Endometrial microvascular endothelial cells (primary cell): Measurements from ENCODE around the gene TMPRSS9. TPM values are rescaled to one million over a fixed set of nuclear protein-coding genes. Genes with fewer than 3 reads are reported as not detected.
"Not testable (repeated sequence)": the region's sequence is repeated elsewhere in the genome, so short reads cannot be mapped to it uniquely, and the experiment has no call there.

ENCODE experiments used
- in situ Hi-C: cut with HindIII; loops from 2 replicates; pipeline ENCODE4 v1.10.0; 2017; ENCODE audit warnings: low sequenced_read_pairs, low pct_unique_long_range_greater_than_20kb; ENCODE audit errors: inconsistent ontology term
- total RNA-seq: library from RNA; depleted of rRNA; stranded (reverse); fragments of >200 nt; gene quantifications from one replicate; pipeline ENCODE4 v1.2.3, GENCODE V29; 2015; ENCODE audit errors: inconsistent ontology term

The TMPRSS9 gene
- total RNA-seq, 1 donor from 2014 or later, result not detected

DNA sequence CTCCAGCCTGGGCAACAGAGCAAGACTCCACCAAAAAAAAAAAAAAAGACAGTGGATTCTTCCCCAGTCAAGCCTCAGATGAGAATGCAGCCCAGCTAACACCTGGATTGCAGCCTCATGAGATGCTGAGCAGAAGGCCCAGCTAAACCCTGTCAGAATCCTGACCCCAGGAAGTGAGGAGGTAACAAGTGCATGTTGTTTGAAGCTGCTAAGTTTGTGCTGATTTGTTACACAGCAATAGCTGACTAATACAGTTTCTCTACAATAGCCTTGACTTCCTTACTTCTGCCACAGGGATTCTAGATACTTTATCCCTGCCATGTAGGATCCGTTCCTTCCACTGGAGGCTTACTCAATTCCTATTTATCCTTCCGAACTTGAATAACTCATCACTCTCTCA is 20.5 kb downstream of the TMPRSS9 start:
- in situ Hi-C loops, result no loop called here

GRCh38 chr19:2381148-2381820 is 21.2 kb downstream of the TMPRSS9 start:
- in situ Hi-C loops, result no loop called here

DNA sequence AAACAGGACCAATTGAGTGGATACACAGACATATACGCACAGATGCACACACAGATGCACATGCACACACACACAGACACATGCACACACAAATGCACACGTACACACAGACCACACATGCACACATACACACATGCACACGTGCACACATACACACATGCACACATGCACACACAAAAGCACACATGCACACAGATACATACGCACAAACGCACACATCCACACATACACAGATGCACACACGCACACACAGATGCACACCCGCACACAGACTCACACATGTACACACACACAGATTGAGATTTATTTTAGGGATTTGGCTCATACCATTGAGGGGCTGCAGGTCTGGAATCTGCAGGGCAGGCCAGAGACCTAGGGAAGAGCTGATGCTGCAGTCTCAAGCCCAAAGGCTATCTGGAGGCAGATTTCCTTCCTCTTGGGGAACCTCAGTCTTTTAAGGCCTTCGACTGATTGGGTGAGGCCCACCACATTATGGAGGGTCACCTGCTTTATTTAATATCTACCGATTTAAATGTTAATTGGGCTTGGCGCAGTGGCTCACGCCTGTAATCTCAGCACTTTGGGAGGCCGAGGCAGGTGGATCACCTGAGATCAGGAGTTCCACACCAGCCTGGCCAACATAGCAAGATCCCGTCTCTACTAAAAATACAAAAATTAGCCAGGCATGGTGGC is 22.6 kb downstream of the TMPRSS9 start:
- in situ Hi-C loops, result no loop called here

DNA sequence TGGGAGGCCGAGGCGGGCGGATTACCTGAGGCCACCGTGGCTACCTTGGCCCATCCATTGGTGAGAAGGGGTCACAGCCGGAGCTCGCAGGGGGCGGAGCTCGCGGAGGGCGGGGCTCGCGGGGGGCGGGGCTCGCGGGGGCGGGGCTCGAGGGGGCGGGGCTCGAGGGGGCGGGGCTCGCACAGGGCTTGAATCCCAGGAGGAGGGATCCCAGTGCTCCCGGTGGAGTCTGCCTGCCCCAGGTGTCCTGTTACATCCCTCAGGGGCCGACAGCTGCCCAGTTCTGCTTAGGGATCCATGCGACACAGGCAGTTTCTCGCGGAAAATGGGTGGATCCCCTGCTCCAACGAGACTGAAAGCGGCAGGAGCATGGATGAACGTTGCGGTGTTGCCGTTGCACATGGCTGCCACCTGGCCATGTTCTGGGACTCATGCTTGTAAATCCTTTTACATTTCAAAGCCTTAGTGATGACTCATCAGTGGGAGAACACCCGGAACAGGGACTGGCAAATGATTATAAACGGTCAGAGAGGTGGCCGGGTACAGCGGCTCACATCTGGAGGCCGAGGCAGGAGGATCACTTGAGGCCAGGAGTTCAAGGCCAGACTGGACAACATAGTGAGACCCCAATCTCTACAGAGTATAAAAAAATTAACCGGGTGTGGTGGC is 25.1 kb downstream of the TMPRSS9 start:
- in situ Hi-C loops, result no loop called here

GRCh38 chr19:2387367-2388288 is 27.6 kb downstream of the TMPRSS9 start:
- in situ Hi-C loops, result no loop called here

DNA sequence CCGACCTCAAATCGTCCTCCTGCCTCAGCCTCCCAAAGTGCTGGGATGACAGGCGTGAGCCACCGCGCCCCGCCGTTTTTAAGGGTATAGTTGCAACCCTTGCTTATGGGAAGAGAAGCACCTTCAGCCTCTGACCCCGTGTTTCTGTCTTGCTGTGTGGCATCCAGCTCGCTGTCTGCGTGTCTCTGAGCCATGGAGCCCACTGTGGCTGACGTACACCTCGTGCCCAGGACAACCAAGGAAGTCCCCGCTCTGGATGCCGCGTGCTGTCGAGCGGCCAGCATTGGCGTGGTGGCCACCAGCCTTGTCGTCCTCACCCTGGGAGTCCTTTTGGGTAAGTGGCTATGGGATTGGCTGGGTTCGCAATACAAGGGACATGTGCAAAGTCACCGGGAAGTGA is 29.5 kb downstream of the TMPRSS9 start:
- in situ Hi-C loops, result no loop called here

DNA sequence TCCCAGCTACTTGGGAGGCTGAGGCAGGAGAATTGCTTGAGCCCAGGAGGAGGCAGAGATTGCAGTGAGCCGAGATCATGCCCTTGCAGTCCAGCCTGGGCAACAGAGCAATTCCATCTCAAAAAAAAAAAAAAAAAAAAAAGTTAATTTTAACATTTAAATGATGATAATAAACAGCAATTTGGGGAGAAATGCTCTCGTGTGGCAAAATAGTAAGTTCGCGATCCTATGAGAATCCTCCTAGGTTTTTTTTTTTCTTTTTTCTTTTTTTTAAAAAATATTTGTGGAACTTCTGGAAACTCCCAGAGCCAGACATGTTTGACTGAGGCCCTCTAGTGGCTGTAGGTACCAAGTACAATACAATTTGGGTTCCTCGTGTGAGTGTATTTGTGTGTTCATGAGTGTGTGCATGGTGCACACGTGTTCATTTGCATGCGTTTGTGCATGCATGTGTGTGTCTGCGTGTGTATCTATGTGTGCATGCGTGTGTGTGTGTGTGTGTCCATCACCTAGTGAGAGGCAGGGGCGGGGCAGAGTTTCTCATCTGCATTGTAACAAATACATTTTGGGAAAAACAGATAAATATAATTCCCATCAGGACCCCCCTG is 31.2 kb downstream of the TMPRSS9 start:
- in situ Hi-C loops, result no loop called here

DNA sequence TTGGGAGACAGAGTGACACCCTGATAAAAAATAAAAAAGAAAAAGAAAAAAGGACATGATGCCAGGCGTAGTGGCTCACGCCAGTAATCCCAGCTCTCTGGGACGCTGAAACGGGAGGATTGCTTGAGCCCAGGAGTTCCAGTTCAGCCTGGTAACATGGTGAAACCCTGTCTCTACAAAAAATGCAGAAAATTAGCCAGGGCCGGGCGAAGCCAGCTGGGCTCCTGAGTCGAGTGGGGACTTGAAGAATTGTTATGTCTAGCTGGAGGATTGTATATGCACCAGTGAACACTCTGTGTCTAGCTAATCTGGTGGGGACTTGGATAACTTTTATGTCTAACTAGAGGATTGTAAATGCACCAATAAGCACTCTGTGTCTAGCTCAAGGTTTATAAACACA is 32.3 kb downstream of the TMPRSS9 start:
- in situ Hi-C loops, result no loop called here

- in situ Hi-C loops, result not testable (repeated sequence)
Observed at GRCh38 chr19:2392899-2393298, 32.8 kb downstream of the TMPRSS9 start.

DNA sequence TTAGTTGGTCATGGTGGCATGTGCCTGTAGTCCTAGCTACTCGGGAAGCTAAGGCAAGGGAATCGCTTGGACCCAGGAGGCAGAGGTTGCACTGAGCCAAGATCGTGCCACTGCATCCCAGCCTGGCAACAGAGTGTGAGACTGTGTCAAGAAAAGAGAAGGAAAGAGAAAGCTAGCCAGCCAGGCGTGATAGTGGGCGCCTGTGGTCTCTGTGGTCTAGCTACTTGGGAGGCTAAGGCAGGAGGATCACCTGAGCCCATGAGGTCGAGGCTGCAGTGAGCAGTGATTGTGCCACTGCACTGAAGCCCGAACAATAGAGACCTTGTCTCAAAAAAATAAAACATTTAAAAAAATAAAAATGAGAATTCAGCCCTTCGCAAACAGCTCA is 34.0 kb downstream of the TMPRSS9 start:
- in situ Hi-C loops, result no loop called here

- in situ Hi-C loops, result no loop called here
Observed at GRCh38 chr19:2394442-2395292, 34.6 kb downstream of the TMPRSS9 start.

DNA sequence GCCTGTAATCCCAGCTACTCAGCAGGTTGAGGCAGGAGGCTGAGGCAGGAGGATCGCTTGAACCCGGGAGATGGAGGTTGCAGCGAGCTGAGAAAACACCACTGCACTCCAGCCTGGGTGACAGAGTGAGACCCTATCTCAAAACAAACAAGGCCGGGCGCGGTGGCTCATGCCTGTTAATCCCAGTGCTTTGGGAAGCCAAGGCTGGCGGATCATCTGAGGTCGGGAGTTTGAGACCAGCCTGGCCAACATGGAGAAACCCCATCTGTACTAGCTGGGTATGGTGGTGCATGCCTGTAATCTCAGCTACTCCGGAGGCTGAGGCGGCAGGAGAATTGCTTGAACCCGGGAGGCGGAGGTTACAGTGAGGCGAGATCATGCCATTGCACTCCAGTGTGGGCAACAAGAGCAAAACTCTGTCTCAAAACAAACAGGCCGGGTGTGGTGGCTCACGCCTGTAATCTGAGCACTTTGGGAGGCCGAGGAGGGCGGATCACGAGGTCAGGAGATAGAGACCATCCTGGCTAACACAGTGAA is 35.3 kb downstream of the TMPRSS9 start:
- in situ Hi-C loops, result not testable (repeated sequence)

- in situ Hi-C loops, result not testable (repeated sequence)
Observed at GRCh38 chr19:2397173-2397572, 37.1 kb downstream of the TMPRSS9 start.

DNA sequence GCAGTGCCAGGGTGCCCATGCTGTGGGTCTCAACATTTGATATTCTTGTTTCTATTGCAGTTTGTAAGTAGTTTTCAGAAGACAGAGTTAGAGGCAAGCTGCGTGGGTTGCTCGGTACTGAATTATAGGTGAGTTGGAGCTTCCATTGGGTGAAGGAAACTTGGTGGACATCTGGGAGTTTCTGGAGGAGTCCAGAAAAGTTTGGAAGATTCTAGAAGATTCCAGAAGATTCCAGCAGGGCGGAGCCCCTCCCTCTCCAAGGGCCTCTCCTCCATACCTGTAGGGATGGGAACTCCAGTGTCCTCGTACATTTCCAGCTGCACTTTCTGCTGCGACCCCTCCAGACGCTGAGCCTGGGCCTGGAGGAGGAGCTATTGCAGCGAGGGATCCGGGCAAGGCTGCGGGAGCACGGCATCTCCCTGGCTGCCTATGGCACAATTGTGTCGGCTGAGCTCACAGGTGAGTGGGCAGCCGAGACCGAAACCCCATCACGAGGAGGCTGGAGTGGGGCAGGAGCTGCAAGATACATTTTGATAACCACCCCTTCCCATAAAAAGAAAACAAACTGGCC is 38.8 kb downstream of the TMPRSS9 start:
- in situ Hi-C loops, result no loop called here

GRCh38 chr19:2399582-2399981 is 39.5 kb downstream of the TMPRSS9 start:
- in situ Hi-C loops, result no loop called here

GRCh38 chr19:2408247-2408646 is 48.2 kb downstream of the TMPRSS9 start:
- in situ Hi-C loops, result no loop called here

GRCh38 chr19:2409352-2409912 is 49.4 kb downstream of the TMPRSS9 start:
- in situ Hi-C loops, result no loop called here
